IMR-90 (cell line): Measurements from ENCODE around the gene ATG5.

Experiments
- BHLHE40 ChIP-seq: fragments of 150-350 bp; IDR thresholded peaks from 2 replicates; pipeline ENCODE4 v1.6.1; 2016; ENCODE audit warnings: mild to moderate bottlenecking, low read depth, low read length
- CEBPB ChIP-seq: IDR thresholded peaks from 2 replicates; pipeline ENCODE4 v1.6.1; 2012; ENCODE audit warnings: low read depth, low read length, improper control_type of control experiment
- CTCF ChIP-seq: conservative IDR thresholded peaks from 2 replicates; pipeline ENCODE4 v1.5.1; 2012; ENCODE audit warnings: mild to moderate bottlenecking, low read depth, low read length, improper control_type of control experiment
- MAFK ChIP-seq: IDR thresholded peaks from 2 replicates; pipeline ENCODE4 v1.6.1; 2012; ENCODE audit warnings: low read depth, low read length, improper control_type of control experiment
- MAZ ChIP-seq: IDR thresholded peaks from 2 replicates; pipeline ENCODE4 v1.6.1; 2012; ENCODE audit warnings: low read depth, mild to moderate bottlenecking, low read length, improper control_type of control experiment, moderate library complexity, borderline replicate concordance
- MXI1 ChIP-seq: IDR thresholded peaks from 2 replicates; pipeline ENCODE4 v1.6.1; 2012; ENCODE audit warnings: low read depth, mild to moderate bottlenecking, low read length, moderate library complexity, borderline replicate concordance
- POLR2A ChIP-seq: IDR thresholded peaks from 2 replicates; pipeline ENCODE4 v1.6.1; 2012; ENCODE audit warnings: mild to moderate bottlenecking, low read depth, low read length
- RAD21 ChIP-seq: IDR thresholded peaks from 2 replicates; pipeline ENCODE4 v1.6.1; 2012; ENCODE audit warnings: low read length, improper control_type of control experiment
- RFX5 ChIP-seq: IDR thresholded peaks from 2 replicates; pipeline ENCODE4 v1.8.0; 2012; ENCODE audit warnings: low read depth, mild to moderate bottlenecking, low read length, moderate library complexity
- SMC3 ChIP-seq: fragments of 150-350 bp; IDR thresholded peaks from 2 replicates; pipeline ENCODE4 v1.6.1; 2016; ENCODE audit warnings: low read depth, mild to moderate bottlenecking, antibody characterized with exemption, low read length, moderate library complexity
- USF2 ChIP-seq: fragments of 150-350 bp; IDR thresholded peaks from 2 replicates; pipeline ENCODE4 v1.6.1; 2017; ENCODE audit warnings: mild to moderate bottlenecking, antibody characterized with exemption, low read length, low read depth

- no peak for TF ChIP-seq CTCF
- no peak for TF ChIP-seq POLR2A
- TF ChIP-seq SMC3, result no peak
- no peak for TF ChIP-seq BHLHE40
- TF ChIP-seq RFX5, result no peak
- no peak for TF ChIP-seq MAFK
- TF ChIP-seq USF2, result no peak
- TF ChIP-seq CEBPB, result no peak
- no peak for TF ChIP-seq RAD21
- no peak for TF ChIP-seq MAZ
- TF ChIP-seq MXI1, result no peak
Measured at GRCh38 chr6:106283481-106283880, 42.1 kb downstream of the ATG5 start.
